Fibroblast of skin of left biceps (primary cell): ENCODE data around the gene EFHC1.
"Not testable (repeated sequence)": the region's sequence is repeated elsewhere in the genome, so short reads cannot be mapped to it uniquely, and the experiment has no call there.

Experiments used
- DNase-seq, 2 experiments: peaks; one replicate each; pipeline ENCODE4 v3.0.0-alpha.2; 2013; ENCODE audit warnings: low read depth in 2 of 2

EFHC1 gene

DNA sequence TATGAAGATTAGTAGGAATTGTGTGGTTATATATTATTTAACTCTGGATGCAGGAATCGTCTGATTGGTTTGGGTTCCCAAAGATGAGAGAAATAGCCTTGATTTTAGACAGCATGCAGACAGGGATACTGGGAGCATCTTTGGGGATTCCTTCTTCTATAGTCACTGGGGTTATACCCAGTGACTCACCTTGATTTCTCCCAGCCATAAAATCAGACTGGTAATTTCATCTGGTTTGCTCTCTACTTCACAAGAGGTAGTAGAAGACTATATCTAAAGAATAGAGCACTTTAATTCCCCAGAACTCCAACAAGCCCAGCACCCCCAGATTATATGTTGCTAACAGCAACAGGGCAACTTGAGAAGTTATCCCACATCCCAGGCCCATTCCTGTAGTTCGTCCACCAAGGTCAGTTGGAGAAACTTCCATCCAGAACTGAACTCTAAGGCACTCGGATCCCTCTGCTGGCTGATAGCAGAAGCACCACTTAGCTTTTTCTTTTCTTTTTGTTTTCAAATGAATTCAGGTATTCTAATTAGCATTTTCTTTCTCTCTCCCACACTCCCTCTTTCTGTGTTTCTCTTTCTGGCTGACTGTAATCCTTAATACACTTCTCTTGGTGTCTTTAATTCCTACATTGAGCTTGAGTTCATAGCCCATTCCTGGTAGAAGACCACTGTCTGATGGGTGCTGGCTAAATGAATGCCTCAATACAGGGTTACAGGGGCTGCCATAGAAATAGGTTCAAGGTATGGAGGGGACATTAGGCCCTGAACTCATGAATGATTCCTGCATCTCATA is 20.4 kb upstream of the EFHC1 start:
- no peak for DNase-seq

GRCh38 chr6:52400313-52401041 is 19.7 kb upstream of the EFHC1 start:
- DNase-seq: no peak

- DNase-seq: no peak
These were observed 17.1 kb upstream of the EFHC1 start for GRCh38 chr6:52403086-52403485.

GRCh38 chr6:52403627-52404026 is 16.5 kb upstream of the EFHC1 start:
- no peak for DNase-seq

DNA sequence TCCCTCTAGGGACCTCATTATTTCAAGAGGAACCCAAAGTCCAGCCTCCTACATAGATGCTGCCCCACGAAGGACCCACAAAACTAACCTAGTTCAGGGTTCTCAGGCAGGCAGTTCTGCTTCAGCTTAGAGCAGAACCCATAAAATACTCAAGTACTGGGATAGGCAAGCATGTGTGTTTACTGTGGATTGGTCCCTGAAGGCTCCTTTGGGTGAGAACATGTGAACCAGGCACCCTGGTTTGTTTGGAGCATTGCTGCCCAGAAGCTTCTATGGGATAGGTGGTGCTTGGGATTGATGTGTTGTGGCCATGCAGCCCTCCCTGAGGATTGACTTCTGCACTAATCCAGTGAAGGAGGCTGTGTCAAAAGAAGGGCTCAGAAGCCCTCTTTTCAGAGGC is 14.9 kb upstream of the EFHC1 start:
- DNase-seq: no peak

- DNase-seq: no peak
These were observed 12.7 kb upstream of the EFHC1 start for GRCh38 chr6:52407467-52407866.

DNA sequence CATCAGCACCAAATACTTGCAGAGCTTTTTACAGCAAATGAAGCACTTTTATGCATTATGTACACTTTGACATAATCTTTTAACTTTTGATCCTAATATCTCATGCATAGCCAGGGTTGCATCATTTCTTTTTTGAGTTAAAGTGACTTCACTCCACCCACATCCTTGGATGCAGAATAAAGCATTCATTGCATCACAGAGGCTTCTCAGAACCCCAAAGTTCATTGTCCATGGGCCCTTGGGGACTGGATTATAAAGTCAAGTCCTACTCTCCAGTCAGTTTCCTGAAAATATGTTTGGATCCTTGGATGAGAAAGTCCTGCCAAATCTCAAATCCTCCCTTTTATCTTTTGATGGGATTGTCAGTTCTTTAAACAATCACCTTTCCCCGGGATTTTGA is 10.6 kb upstream of the EFHC1 start:
- no peak for DNase-seq

DNA sequence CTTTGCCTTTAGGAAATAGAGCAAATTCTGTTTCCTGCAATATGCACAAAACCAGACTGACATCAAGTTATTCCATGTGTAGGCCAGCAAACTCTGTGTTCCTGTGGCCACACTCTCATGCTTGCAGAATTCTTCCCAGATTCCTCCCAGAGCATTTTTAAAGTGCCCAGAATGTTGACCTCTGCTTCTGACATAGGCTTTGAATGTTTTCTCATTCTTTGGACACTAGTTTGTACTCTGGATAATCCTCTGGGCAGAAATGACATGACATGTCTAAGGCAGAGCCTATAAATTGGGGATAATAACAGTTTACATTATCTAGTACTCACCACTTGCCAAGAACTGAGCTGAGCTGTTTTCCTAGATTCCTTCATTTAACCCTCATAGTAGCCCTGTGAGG is 9.2 kb upstream of the EFHC1 start:
- DNase-seq: no peak

- DNase-seq: no peak
These were observed 8.2 kb upstream of the EFHC1 start for GRCh38 chr6:52411911-52412310.

GRCh38 chr6:52415333-52415732 is 4.8 kb upstream of the EFHC1 start:
- DNase-seq: no peak

DNA sequence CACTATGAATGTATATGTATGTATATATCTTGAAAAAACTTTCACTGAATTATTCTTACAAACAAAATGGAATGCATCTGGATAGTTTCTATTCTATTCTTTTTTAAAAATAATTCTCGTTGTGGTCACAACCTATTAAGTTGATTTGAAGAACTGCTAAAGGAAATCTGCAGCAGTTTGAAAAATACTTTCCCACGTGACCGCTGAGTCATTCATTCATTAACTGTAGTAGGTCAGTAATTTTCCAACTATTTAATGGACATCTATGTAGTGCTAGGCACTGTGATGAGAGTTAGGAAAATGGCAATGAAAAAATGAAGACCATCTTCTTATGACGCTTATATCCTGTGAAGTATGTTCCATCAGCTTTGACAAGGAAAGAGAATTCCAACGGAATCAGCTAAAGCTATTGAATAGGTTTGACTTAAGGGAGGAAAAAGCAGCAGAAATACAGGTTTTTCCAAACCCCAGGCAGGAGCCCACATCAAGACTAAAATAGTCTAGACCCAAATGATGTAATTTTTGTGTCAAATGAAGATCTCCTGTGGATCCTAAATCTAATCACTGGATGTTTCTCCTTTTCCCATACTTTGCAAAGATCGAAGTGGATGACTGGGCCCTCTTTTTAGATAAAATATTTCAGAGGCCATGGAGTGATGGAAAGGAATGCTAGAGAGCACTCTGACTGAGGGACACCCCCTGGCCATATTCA is 4.1 kb upstream of the EFHC1 start:
- DNase-seq: no peak

- no peak for DNase-seq
These were observed 3.5 kb upstream of the EFHC1 start for GRCh38 chr6:52416629-52417151.

DNA sequence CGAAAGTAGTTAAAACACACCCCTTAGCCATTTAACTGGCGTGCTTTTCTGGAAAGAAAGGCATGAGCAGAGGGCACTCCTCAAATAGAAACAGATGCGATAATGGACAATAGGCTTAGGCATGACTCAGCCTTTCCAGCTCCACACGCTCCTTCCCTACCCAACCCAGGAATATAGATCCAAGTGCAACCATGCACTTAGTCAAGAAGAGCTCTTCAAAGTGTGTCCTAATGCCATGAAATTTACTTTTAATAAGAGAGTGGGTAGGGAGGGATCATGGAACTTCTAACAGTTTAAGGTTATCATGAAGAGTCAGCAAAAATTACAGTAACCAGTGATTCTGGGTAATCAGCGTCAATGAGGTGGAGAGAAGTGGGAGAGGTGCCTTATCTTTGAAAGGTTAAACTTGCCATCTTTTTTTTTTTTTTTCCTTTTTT is 2.4 kb upstream of the EFHC1 start:
- no peak for DNase-seq

DNA sequence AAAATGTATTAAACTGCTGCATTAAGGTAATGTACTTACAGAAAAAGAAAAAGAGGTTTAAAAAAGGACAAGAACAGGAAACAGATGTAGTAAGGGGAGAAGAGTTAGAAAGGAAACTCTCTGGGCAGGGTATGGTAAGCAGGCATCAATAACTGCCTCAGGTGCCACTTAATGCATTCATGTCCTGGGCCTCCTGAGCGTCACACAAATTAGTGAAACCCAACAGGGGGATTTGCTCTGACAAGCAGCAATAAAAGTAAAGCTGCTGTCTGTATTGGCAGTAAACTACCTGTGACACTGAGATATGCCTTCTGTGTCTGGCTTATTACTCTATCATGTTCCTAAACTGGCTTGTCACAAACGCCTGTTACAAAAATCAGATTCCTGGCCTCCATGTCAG is 1.5 kb upstream of the EFHC1 start:
- DNase-seq: no peak

DNA sequence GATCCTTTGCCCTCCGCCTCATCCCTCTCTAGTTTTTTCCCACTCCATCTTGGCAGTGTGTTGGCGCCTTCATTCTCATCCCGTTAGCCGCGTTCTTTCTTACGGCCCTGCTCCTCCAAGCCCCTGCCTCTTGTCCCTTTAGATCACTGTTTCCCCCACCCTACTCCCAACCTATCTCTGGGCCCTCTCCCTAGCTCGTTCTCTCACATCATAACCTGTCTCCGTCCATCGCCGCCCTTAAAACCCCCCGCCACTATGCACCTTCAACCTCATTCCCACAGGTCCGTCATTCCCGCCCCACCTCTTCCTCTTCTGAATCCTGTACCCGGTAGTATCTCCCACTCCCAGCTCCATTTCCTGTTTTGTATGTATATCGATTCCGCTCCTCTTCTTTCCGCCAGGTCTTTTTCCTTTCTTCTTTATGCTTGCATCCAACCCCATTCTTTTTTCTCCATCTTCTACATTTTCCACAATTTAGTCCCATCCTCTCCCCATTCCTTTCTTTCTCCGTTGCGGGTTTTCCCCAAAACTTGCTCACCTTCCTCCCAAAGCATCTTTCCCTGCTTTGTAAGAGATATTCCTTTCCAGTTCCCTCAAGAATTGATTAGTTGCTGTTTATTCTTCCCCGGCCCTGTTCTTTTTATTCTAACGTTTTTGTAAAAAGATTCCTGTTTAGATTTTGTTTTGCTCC is 671 bp downstream of the EFHC1 start:
- no peak for DNase-seq

GRCh38 chr6:52422156-52422555 is 2.0 kb downstream of the EFHC1 start:
- DNase-seq: no peak

DNA sequence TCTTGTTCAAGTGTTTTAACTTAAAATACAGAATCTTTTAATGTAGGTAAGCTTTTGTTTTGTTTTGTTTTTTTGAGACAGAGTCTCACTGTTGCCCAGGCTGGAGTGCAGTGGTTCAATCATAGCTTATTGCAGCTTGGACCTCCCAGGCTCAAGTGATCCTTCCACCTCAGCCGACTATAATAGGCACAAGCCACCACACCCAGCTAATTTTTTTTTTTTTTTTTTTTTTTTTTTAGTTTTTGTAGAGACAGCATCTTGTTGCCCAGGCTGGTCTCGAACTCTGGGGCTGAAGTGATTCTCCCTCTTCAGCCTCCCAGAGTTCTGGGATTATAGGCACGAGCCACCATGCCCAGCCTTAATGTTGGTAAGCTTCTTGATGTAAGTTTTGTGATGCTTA is 3.3 kb downstream of the EFHC1 start:
- DNase-seq: no peak

GRCh38 chr6:52423971-52424381 is 3.8 kb downstream of the EFHC1 start:
- DNase-seq: peak; percentile 77 to 80

DNA sequence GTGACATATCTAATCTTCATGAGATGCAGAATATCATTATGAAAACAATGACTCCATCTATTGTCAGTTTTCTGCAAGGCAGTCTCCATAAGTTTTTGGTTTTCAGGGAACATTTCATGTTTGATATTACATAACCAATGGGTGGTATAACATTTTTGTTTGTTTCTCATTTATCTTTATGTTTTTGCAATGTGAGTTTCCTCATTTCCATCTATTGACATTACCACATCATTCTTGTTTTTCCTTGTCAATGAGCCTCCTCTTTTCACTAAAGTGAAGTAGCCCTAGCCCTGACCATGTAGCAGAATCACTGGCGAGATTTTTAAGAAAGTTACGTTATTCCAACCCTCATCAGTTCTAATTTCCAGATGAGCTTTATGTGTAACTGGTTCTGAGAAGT is 4.4 kb downstream of the EFHC1 start:
- no peak for DNase-seq

- DNase-seq: no peak
These were observed 6.5 kb downstream of the EFHC1 start for GRCh38 chr6:52426667-52427066.

DNA sequence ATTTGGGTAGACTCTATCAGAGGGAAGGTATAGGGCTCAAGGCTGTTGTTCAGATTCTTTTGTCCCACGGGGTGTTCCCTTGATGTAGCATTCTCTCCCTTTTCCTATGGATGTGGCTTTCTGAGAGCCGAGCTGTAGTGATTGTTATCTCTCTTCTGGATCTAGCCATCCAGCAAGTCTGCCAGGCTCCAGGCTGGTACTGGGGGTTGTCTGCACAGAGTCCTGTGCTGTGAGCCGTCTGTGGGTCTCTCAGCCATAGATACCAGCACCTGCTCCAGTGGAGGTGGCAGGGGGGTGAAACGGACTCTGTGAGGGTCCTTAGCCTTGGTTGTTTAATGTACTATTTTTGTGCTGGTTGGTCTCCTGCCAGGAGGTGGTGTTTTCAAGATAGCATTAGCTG is 13.2 kb downstream of the EFHC1 start:
- not testable (repeated sequence) for DNase-seq

DNA sequence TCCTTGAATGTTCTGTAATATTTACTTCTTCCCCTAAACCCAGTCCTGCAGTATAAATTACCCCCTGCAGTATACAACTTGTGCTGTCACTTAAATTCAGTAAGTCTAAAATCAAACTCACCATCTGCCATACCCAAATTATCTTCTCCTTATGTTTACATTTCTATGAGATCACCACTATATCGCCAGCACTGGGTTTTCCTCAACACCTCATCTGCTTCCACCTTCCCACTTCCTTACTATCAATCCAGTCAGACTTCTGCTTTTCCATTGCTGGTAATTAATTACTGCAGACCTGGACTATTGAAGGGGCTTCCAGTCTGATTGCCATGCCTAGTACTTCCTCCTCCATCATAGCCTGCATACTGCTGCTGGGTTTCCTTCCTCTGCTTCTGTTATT is 15.2 kb downstream of the EFHC1 start:
- DNase-seq: no peak
